Erythroblast (primary cell): ENCODE results near the gene JAK2.

Experiments
- GATA1 ChIP-seq: IDR thresholded peaks from 2 replicates; pipeline ENCODE4 v1.6.1; 2011; ENCODE audit warnings: low read depth, mild to moderate bottlenecking, control low read depth, low read length, moderate library complexity
- POLR2A ChIP-seq: IDR thresholded peaks from 2 replicates; pipeline ENCODE4 v1.6.1; 2011; ENCODE audit warnings: mild to moderate bottlenecking, low read length

GRCh38 chr9:4939118-4939561 is 45.9 kb upstream of the JAK2 start:
- no peak for TF ChIP-seq POLR2A
- TF ChIP-seq GATA1: no peak
